Adipocyte (in vitro differentiated cells): Measurements from ENCODE around the gene L3MBTL2.
"Not testable (repeated sequence)": the region's sequence is repeated elsewhere in the genome, so short reads cannot be mapped to it uniquely, and the experiment has no call there.

ENCODE experiments used
- DNase-seq: peaks from one replicate; pipeline ENCODE4 v3.0.0-alpha.2; 2015; ENCODE audit warnings: low read depth
- H3K27me3 ChIP-seq: replicated peaks from 2 replicates; pipeline ENCODE4 v1.7.0; 2013; ENCODE audit warnings: mild to moderate bottlenecking, low read length, moderate library complexity; ENCODE audit not compliant: control insufficient read depth, insufficient read depth
- H3K36me3 ChIP-seq: 2 replicates; pipeline ENCODE4 v1.7.0; 2013; ENCODE audit warnings: low read length, mild to moderate bottlenecking, moderate library complexity; ENCODE audit not compliant: control insufficient read depth, insufficient read depth, severe bottlenecking
- H3K4me1 ChIP-seq: 2 replicates; pipeline ENCODE4 v1.7.0; 2013; ENCODE audit warnings: mild to moderate bottlenecking, low read length, moderate library complexity; ENCODE audit not compliant: control insufficient read depth, insufficient read depth
- H3K4me3 ChIP-seq: 2 replicates; pipeline ENCODE4 v1.7.0; 2013; ENCODE audit warnings: mild to moderate bottlenecking, low read length, moderate library complexity
- H3K9ac ChIP-seq: 2 replicates; pipeline ENCODE4 v1.7.0; 2013; ENCODE audit warnings: mild to moderate bottlenecking, low read length, moderate library complexity
- H3K9me3 ChIP-seq: 2 replicates; pipeline ENCODE4 v1.7.0; 2013; ENCODE audit warnings: mild to moderate bottlenecking, low read length, moderate library complexity; ENCODE audit not compliant: control insufficient read depth

L3MBTL2 gene

DNA sequence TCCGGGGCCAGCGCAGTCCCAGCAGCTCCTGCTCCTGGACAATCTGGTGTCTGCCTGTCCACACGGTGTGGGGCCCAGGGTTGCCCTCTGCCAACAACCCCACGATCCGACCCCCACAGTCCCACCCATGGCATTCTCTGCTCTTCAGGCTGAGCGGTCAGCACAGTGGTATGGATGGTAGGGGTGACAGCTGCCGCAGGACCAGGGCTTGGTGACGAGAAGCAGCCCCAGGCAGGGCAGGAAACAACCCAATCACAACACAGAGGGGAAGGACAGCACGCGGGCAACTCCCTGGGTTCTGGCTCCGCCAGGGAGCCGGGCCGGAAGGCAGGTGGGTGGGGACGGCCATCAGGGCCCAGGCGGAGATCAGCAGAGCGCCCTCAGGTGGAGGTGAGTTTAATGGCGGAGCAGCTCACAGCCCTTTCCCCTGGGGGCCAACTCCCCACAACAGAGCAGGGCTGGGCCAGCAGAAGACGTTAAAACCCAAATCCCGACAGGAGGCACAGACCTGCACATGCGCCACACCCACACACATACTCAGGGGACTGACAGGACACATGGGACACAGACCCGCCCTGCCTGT lies 40.9 kb downstream of the L3MBTL2 start:
- H3K9ac ChIP-seq = no peak overlapping the region
- peaks cover 55% of the 10 kb centered on the region for H3K36me3 ChIP-seq
- no peak overlapping the region for H3K4me3 ChIP-seq
- no peaks in the 10 kb centered on the region for H3K9me3 ChIP-seq
- H3K27me3 ChIP-seq = no peaks in the 10 kb centered on the region
- DNase-seq = no peak
- peaks cover 15% of the 10 kb centered on the region for H3K4me1 ChIP-seq

DNA sequence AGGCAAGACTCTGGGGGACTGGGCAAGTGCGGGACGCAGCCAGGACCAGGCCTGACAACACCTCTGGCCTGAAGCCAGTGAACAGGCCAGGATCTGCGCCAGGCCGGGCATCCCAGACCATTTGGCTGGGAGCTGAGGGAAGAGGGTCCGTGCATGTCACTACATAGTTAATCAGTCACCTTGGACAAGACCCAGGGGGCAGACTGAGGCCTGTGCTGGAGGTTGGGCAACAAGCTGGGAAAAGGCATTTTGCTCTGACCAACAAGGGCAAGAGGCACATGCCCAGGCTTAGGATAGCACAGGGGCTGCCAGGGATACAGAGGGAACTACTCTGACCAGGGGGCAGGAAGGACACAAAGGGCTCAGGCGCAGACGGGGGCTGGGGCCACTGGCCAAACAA lies 42.6 kb downstream of the L3MBTL2 start:
- Histone ChIP-seq H3K4me1 (peaks cover 15% of the 10 kb centered on the region), H3K4me3 (no peak overlapping the region), H3K27me3 (no peaks in the 10 kb centered on the region), H3K9ac (no peak overlapping the region), H3K36me3 (peaks cover 69% of the 10 kb centered on the region), H3K9me3 (no peaks in the 10 kb centered on the region)
- DNase-seq = no peak

DNA sequence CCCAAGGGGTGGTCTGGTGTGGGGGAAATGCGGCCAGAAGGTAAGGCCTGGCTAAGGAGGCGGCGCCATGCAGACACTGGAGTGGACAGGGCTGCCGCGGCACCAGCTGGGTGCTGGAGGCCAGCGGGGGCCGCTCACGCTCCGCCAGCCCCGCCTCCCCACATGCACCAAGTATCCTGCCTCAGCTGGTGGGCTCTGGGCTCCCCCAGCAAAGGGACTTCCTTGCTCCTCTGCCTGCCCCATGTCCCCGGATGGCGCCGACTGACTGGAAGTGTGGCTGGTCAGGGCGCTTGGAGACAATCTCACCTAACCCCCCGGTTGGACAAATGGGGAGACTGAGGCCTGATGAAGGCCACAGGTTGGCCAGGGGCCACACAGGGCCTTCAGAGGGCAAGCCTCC lies 43.2 kb downstream of the L3MBTL2 start:
- H3K9ac ChIP-seq = no peak overlapping the region
- H3K4me1 ChIP-seq = peaks cover 15% of the 10 kb centered on the region
- H3K36me3 ChIP-seq = peaks cover 75% of the 10 kb centered on the region
- H3K27me3 ChIP-seq = no peaks in the 10 kb centered on the region
- H3K9me3 ChIP-seq = no peaks in the 10 kb centered on the region
- no peak overlapping the region for H3K4me3 ChIP-seq
- DNase-seq = no peak

DNA sequence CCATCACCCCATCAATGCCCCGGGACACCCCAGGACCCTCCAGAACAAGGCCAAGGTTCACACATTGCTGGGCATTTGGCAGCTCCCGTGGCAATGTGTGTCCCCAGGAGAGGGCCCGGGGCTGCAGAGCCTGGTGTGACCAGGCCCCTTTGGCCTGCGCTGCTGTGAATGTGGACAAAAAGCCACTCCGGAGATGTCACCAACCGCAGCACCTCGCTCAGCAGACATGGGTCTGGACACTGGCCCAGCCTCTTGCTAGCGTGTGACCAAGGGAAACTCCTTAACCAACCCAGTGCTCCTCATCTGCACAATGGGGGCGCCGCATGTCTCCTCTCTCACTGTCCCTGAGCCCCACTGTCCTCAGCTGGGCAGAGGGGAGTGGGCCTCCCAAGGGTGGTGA lies 43.6 kb downstream of the L3MBTL2 start:
- Histone ChIP-seq H3K4me1 (peaks cover 15% of the 10 kb centered on the region), H3K9ac (no peak overlapping the region), H3K36me3 (peaks cover 79% of the 10 kb centered on the region), H3K4me3 (no peak overlapping the region), H3K9me3 (no peaks in the 10 kb centered on the region), H3K27me3 (no peaks in the 10 kb centered on the region)
- DNase-seq = no peak

DNA sequence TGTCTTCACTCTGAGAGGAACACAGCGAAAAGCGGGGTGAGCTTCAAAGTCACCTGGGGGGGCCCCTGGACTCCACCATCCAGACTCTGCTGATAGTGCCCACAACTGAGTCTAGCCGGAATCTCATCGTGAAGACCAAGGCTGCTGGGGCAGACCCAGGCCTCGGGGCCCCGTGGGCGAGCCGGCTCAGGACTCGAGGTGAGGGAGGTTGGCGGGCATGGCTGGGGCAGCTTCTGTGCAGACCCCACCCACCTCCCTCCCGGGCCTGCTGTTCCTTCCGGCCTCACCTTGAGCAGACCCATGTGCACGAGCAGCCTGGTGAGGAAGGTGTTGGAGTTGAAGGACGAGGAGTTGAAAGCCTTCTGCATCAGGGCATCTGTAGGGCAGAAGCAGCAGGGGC lies 44.3 kb downstream of the L3MBTL2 start:
- Histone ChIP-seq H3K4me1 (peaks cover 15% of the 10 kb centered on the region), H3K9me3 (no peaks in the 10 kb centered on the region), H3K9ac (no peak overlapping the region), H3K4me3 (no peak overlapping the region), H3K27me3 (no peaks in the 10 kb centered on the region), H3K36me3 (peaks cover 85% of the 10 kb centered on the region)
- no peak for DNase-seq

DNA sequence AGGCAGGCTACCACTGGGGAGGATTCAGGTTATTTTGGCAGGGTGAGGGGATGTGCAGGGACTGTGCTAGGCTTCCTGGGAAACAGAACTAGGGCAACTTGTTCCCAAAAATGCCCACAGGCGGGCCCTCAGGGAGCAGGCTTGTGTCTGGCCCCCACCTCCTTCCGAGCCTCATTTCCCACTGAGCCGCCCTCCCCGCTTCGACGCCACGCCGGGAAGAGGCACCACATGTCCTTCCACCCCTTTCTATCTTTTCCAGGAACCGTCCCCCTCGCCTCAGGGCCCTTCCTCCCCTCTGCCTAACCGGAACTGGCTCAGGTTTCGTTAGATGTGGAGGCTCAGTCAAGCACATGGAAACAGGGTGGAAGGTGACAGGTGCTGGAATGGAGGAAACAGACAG lies 45.0 kb downstream of the L3MBTL2 start:
- Histone ChIP-seq H3K9me3 (no peaks in the 10 kb centered on the region), H3K9ac (no peak overlapping the region), H3K4me1 (peaks cover 15% of the 10 kb centered on the region), H3K4me3 (no peak overlapping the region), H3K36me3 (peaks cover 85% of the 10 kb centered on the region), H3K27me3 (no peaks in the 10 kb centered on the region)
- no peak for DNase-seq

DNA sequence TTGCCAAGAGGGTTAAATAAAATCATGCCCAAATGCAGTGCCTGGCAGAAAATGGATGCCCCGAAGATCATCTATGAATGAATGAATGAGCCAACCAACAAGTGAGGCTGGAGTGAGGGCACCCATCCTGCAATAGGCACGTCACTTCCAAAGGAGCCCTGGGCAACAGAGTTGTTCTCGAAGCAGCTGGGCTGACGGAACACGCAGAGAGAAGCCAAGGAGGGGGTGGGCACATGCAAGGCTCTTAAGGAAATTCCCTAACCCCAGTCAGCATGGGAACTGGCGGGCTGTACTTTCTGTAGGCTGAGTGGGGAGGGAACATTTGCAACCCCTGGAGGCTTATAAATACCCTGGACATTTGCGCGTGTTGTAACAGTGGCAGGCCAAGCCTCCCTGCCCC lies 47.3 kb downstream of the L3MBTL2 start:
- Histone ChIP-seq H3K4me3 (no peak overlapping the region), H3K9ac (no peak overlapping the region), H3K4me1 (peaks cover 16% of the 10 kb centered on the region), H3K27me3 (no peaks in the 10 kb centered on the region), H3K9me3 (no peaks in the 10 kb centered on the region), H3K36me3 (peaks cover 88% of the 10 kb centered on the region)
- no peak for DNase-seq

DNA sequence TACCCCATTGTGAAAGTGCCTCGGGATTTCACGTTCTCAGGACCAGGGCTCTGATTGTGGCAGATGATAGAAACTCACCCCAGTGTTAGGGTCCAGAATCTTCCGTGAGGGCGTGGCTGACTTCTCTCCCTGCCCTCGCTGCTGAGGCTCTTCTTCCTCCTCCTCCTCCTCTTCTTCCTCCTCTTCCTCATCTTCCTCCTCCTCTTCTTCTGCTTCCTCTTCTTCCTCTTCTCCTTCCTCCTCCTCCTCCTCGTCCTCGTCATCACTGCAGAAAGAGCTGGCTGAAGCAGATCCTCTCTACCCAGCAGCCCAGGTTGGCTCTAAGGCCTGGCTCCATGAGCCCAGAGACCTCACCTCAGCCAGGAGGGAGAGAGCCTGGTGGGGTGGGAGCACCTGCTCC lies 49.1 kb downstream of the L3MBTL2 start:
- peaks cover 3% of the 10 kb centered on the region for H3K4me1 ChIP-seq
- H3K9ac ChIP-seq = no peak overlapping the region
- H3K4me3 ChIP-seq = no peak overlapping the region
- H3K27me3 ChIP-seq = no peaks in the 10 kb centered on the region
- H3K9me3 ChIP-seq = no peaks in the 10 kb centered on the region
- no peak for DNase-seq
- H3K36me3 ChIP-seq = peaks cover 90% of the 10 kb centered on the region

DNA sequence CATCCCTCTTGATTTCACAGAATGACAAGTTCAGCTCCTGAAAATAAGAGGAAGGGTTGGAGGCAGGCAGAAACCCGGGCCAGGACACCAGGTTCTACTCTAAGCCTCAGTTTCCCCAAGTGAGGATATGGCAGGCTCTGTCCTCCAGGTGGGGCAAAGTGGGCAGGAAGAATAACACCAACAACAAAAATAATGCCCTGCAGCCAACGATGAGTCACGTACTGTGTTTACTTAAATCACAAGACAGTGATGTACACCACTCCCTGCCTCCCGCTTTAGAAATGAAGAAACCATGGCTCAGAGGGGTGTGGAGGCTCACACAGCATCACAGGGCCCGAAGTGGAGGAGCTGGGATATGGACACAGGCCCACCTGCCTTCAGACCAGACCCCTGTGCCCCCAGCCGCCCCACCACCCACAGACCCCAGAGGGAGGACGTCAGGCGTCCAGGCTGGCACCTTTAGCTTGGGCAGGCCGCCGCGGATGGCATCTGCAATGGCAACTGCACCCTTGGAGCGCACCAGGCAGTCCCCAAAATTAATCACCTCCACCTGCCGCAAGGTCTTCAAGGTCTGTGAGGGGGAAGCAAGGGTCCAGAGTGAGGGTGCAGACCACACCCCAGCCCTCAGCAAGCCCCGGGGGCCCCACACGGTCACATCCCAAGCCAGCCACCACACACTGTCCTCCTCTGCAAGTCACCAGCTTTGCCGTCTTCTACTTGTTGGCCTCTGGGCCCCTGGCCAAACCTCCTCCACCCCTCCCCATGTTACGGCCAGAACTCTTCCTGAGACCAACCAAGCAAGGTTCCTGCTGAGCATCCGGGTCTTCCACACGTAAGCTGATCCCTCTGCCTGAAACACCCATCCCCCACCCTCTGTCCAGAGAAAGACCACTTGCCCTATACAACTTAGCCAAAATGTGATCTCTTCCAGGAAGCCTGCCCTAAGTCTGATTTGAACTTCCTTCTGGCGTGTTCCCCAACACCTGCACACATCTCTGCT lies 51.4 kb downstream of the L3MBTL2 start:
- Histone ChIP-seq H3K27me3 (no peaks in the 10 kb centered on the region), H3K36me3 (peaks cover 88% of the 10 kb centered on the region), H3K9me3 (no peaks in the 10 kb centered on the region), H3K4me3 (no peak overlapping the region), H3K4me1 (peaks cover 3% of the 10 kb centered on the region), H3K9ac (no peak overlapping the region)
- DNase-seq = peak; percentile 75

DNA sequence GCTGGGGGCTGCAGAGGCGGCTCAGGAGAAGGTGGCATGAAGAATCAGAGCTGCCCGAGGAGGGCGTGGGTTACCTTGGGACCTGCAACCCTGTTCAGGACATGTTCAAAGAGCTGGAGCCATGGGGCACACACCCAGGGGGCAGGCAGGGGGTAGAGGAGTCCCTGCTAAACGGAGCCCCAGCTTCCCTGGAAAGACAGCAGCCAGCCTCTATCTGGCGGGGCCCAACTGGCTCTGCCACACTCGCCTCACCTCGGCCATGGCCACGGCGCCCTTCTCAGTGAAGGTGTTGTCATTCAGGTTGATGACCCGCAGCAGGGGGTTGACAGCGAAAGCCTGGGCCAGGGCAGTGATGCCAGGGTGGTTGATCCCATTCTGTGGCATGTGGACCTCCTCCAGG lies 52.6 kb downstream of the L3MBTL2 start:
- H3K4me1 ChIP-seq = peaks cover 3% of the 10 kb centered on the region
- no peak overlapping the region for H3K4me3 ChIP-seq
- H3K9ac ChIP-seq = no peak overlapping the region
- H3K9me3 ChIP-seq = no peaks in the 10 kb centered on the region
- peaks cover 91% of the 10 kb centered on the region for H3K36me3 ChIP-seq
- no peak for DNase-seq
- no peaks in the 10 kb centered on the region for H3K27me3 ChIP-seq

DNA sequence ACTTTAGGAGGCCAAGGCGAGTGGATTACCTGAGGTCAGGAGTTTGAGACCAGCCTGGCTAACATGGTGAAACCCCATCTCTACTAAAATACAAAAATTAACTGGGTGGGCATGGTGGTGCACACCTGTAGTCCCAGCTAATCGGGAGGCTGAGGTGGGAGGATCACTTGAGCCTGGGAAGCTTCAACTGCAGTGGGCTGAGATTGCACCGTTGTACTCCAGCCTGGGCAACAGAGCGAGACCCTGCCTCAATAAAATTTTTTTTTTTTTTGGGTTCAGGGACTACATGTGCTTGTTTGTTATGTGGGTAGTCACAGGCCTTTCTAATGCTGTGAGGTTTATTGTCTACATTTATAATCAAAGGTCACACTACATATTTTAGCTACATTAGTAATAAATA lies 54.6 kb downstream of the L3MBTL2 start:
- H3K36me3 ChIP-seq = peaks cover 92% of the 10 kb centered on the region
- DNase-seq, H3K9me3 ChIP-seq: not testable (repeated sequence)

More for the DNA sequence above, 54.6 kb downstream of the L3MBTL2 start:
- not testable (repeated sequence) for H3K4me3 ChIP-seq, H3K9ac ChIP-seq, H3K4me1 ChIP-seq, H3K27me3 ChIP-seq
